Keratinocyte (primary cell): ENCODE results near the gene EXOC4.

Experiments used
- EZH2 ChIP-seq: IDR thresholded peaks from one replicate; pipeline ENCODE4 v1.6.1; 2012; ENCODE audit warnings: inconsistent platforms, mild to moderate bottlenecking, low read length, moderate library complexity
- TF ChIP-seq, protein P1 (sequence below), 3 experiments: IDR thresholded peaks in 1 of 3; conservative IDR thresholded peaks in 1 of 3; optimal IDR thresholded peaks in 1 of 3; 2 replicates in 2 of 3; 3 replicates in 1 of 3; pipeline versions ENCODE3 to v1.5.1; 2011; ENCODE audit warnings: low read length in 3 of 3, mild to moderate bottlenecking in 3 of 3, moderate library complexity in 2 of 3, control low read depth in 1 of 3, inconsistent platforms in 1 of 3; ENCODE audit not compliant: insufficient read depth in 2 of 3; ENCODE audit errors: extremely low read depth in 1 of 3

DNA sequence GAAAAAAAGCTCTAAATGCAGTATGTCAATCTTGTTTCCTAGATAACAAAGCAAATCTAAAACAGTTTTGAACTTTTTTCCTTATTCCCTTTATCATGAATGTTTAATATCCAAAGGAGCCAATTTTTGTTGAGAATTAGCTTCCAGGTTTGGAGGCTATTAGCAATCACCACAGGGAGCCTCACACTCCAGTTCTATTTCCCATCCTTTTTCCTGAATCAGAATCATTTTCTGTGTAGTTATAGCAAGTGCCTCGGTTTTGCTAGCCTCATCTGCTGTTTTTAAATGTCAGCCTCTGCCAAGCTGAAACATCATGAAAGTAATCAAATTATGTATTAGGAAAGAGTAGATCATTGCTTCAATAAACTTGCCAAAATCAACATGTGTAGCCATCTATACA lies 516.8 kb downstream of the EXOC4 start:
- TF ChIP-seq, protein P1, sequence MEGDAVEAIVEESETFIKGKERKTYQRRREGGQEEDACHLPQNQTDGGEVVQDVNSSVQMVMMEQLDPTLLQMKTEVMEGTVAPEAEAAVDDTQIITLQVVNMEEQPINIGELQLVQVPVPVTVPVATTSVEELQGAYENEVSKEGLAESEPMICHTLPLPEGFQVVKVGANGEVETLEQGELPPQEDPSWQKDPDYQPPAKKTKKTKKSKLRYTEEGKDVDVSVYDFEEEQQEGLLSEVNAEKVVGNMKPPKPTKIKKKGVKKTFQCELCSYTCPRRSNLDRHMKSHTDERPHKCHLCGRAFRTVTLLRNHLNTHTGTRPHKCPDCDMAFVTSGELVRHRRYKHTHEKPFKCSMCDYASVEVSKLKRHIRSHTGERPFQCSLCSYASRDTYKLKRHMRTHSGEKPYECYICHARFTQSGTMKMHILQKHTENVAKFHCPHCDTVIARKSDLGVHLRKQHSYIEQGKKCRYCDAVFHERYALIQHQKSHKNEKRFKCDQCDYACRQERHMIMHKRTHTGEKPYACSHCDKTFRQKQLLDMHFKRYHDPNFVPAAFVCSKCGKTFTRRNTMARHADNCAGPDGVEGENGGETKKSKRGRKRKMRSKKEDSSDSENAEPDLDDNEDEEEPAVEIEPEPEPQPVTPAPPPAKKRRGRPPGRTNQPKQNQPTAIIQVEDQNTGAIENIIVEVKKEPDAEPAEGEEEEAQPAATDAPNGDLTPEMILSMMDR (optimal IDR thresholded peaks at IDR 0.05 in 1 of 3, IDR thresholded peaks at IDR 0.05 in 1 of 3, conservative IDR thresholded peaks at IDR 0.05 in 1 of 3; ENCODE audit: extremely low read depth in 1 of 3, insufficient read depth in 2 of 3, low read length in 3 of 3), result no peak
- TF ChIP-seq EZH2, result no peak
